COLO668 (cell line): ENCODE results near the gene FANCG.

Source experiments
- DNase-seq: peaks from one replicate; lab custom pipeline; 2025; ENCODE audit not compliant: unreplicated experiment; lab: John Stamatoyannopoulos, UW

The FANCG gene

GRCh38 chr9:35026671-35027070 is 53.1 kb downstream of the FANCG start:
- no peak for DNase-seq
